GM21825 (cell line): Measurements from ENCODE around the gene ACBD3.

Experiments used
- ATAC-seq: cut with Tn5 transposase; IDR thresholded peaks from one replicate; pipeline ENCODE4 v1.9.1; 2021; ENCODE audit warnings: mild to moderate bottlenecking, moderate library complexity; ENCODE audit not compliant: unreplicated experiment

ACBD3 gene

DNA sequence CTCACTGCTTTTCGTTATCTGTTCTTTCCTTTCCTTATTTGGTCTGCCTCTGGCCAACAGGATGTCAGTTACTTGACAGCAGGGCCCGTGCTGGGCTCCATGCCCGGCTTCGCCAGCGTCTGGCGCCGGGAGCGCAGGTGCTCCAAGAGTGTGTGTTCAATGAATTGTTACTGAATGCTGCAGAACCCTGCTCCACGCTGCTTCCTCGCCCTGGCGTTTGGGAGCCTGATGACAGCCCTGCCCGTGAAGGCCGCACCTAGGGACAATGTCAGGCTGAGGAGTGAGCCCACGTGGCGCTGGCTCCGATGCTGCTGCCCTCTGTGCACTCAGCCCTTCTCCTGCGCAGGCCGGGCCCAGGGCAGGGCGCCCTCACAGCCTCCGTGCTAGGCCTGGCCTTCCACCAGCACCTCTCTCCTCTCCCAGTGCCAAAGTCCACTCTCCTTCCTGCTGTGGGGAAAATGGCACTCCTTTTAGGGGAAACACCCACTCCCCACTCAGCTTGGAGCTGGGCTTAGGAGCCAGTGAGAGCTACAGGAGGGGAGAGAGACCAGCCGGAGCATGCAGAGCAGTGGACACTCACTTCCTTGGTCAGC, 51.4 kb downstream of the ACBD3 start:
- ATAC-seq: no peak

DNA sequence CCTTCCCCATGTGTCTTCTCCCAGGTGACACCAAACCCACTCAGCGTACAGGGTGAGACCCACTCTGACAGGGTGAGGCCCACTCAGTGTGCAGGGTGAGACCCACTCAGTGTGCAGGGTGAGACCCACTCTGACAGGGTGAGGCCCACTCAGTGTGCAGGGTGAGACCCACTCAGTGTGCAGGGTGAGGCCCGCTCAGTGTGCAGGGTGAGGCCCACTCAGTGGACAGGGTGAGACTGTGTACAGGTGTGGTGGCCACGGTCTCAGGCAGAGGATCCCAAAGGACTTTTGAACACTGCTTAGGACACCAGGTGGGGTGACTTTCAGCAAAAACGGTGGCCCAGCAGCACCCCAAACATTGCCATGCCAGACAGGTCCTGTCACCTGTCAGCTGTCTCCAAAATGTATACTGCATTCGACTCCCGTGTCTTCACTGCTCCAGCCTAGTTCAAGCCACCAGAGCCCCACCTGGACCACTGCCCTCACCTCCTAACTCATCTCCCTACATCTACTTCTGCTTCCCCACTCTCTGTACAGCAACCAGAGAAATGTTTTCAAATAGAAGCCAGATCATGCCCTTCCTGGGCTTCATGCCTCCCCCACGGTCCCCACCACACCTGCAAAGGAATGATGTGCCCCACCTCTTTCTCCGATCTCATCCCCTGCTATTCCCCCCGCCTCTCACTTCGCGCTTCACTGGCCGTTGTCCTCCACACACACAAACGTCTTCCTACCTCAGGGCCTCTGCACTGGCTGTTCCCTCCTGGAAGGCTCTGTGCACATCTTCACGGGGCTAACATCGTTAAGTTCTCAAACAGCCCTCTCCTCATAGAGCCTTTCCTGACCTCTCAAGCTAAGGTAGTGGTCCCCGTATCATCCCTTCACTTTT, 52.1 kb downstream of the ACBD3 start:
- no peak for ATAC-seq

- ATAC-seq: no peak
Observed at GRCh38 chr1:226133504-226134123, 52.9 kb downstream of the ACBD3 start.

GRCh38 chr1:226132728-226133503, 53.6 kb downstream of the ACBD3 start:
- ATAC-seq: no peak

DNA sequence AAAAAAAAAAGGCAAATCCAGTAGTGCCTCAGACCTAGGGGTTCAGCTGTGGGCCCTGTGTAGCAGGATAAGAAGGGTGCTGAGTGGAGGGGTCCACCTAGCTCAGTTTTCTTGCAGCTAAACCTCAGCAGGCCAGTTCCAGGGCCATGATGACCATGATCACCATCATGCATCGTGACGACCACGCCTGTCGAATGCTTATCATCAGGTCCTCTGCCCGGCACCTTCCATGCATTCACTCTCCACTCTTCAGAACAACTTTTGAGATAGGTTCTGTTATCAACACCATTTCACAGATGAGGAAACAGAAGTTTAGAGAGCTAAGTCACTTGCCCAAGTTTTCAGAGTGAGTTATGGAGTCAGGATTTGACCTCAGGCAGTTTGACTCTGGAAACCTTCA, 54.9 kb downstream of the ACBD3 start:
- ATAC-seq: no peak

DNA sequence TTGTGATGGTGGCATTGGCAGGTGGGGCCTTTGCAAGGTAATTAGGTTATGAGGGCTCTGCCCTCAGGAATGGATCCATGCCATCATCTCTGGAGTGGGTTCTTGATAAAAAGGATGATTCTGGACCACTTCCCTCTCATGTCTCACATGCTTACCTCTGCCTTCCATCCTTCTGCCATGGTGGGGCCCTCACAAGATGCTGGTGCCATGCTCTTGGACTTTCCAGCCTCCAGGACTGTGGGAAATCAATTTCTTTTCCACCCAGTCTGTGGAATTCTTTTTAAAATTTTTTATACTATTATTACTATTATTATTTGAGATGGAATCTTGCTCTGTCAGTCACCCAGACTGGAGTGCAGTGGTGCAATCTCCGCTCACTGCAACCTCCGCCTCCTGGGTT, 57.3 kb downstream of the ACBD3 start:
- no peak for ATAC-seq

- ATAC-seq: no peak
Observed at GRCh38 chr1:226128487-226129075, 58.0 kb downstream of the ACBD3 start.

- ATAC-seq: no peak
Observed at GRCh38 chr1:226126824-226127569, 59.5 kb downstream of the ACBD3 start.

- no peak for ATAC-seq
Observed at GRCh38 chr1:226125831-226126230, 60.7 kb downstream of the ACBD3 start.

DNA sequence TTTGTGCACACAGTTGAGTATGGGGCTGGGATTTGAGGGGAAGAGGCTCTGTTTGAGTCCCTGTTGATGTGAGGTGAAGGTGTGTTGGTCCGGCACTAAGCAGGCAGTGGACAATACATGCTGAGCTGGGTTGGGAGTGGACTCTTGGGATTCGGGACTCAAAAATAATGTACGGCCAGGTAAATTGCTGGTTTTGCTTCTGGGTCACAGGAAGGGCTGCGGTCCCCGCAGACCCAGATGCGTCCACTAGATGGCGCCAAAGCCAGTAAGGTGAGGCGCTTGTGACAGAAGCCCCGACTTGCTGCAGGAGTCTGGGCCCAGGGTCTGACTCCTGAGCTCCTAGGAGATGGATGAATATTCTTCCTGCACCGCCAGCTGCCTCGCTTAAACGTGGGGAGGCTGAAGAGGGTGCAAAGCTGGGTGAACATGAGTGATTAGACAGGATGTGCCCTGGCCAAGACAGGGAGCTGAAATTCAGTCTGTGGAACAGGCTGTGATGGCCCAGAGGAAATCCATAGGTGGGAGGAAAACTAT, 61.4 kb downstream of the ACBD3 start:
- ATAC-seq: peak; percentile 28

DNA sequence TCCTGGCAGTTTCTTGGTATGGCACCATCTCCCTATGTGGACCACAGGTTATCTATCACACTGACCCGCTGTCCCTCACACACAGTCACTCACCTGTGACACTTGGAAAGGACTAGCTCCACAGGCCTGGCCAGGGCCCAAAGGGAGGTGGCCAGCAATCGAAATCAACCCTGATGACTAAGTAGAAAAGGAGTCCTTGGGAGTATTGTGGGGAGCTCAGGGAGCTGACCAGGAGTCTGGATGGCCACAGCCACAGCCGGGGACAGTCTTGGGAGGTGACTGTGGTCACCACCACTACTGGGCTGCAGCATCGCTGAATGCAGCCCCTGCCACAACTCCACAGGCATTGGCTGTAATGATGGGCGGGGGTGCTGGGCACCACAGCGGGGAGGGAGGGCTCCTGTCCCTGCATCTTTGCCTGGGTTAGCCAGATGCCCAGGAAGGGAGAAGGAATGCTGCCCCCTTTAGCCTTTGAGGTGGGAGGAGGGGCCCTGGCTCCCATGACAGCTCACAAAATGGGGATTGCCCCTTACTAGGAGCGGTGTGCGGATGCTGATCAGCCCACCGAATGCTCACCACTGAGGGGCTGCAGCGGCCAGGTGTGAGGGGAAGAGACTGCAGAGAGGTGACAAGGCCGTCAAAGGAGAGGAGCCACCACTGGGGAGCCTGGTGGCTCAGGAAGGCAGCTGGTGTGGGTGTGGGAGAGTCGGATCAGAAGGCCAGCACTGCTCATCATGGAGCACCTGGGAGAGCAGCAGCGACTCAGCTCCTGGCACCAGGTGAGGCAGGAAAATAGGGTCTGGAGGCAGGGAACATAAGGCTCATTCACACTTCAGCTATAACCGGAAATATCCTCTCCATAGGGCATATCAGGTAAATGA, 62.7 kb downstream of the ACBD3 start:
- no peak for ATAC-seq

DNA sequence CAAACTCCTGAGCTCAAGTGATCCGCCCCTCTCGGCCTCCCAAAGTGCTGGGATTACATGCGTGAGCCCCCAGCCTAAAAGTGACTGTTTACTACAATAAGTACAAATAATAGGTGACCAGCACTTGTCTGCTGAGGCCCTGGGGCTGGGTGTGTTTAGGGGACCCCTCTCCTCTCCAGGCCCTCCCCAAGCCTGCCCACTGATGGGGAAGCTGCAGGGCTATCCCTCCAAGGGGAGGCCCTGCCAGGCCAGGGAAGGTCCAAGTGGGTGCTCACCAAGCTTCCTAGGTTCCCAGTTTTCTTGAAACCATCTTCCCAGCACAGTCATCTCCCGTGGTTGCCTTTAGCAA, 63.4 kb downstream of the ACBD3 start:
- no peak for ATAC-seq

GRCh38 chr1:226121587-226122400, 64.7 kb downstream of the ACBD3 start:
- peak; percentile 58 for ATAC-seq

DNA sequence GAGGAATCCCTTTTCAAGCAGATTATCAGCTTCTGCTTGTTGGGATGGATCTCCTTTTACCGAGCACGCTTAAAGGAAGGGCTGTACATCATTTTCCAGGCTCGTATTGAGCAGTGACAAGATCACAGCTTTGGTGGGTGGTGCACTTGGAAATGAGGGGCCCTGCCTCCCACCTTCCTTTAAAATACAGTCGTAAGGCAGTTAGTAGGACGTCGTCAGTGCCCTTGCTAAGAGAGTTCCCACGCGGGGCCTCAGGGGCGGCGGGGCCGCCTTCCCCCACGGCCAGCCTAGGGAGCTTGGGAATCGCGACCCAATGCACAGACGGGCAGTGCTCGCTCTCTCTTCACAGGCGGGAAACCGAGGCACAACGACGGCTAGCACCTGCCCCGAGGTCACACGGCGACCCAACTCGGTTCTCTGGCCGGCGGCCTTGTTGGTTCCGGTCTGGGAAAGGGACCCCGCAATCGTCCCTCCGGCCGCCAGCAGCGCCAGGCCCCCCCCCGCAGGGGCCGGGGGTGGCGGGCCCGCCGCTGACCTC, 65.4 kb downstream of the ACBD3 start:
- no peak for ATAC-seq

GRCh38 chr1:226120398-226120797, 66.1 kb downstream of the ACBD3 start:
- ATAC-seq: no peak

DNA sequence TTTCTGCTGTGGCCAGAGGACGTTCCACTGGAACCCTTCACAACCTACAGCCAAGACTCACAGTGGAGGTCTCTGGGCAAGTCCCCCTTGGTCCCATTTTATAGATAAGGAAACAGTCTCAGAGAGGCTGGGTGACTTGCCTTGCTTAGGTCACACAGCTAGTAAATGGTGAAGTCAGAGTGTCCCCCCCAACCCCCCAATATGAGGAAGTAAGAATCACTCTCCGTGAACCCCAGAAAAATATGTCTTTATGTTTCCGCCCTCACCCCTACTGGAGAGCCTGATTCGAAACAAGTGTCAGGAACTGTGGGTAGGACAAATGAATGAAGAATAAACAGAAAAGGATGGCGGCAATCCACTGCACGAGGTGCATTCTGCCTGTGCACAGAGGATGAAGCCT, 67.4 kb downstream of the ACBD3 start:
- ATAC-seq: no peak

GRCh38 chr1:226118357-226118756, 68.2 kb downstream of the ACBD3 start:
- ATAC-seq: no peak

DNA sequence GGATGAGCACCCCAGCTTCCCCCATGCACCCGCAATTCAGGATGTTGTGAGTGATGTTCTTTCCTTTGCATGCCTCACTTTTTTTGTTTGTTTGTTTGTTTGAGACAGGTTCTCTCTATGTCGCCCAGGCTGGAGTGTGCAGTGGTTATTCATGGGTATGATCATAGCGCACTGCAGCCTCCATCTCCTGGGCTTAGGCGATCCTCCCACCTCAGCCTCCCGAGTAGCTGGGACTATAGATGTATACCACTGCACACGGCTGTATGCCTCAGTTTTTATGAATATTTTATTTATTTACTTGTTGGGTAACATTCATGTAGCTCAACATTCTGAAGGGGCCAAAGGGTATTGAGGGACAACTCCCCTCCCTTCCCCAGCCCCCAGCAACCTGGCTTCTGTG, 69.2 kb downstream of the ACBD3 start:
- no peak for ATAC-seq
